DMS79 treated with DMSO at 0.1 percent for 48 hours (cell line): ENCODE results near the gene IGFBP1.

Experiments
- DNase-seq: peaks from one replicate; lab custom pipeline; 2025; lab: John Stamatoyannopoulos, UW

The IGFBP1 gene

GRCh38 chr7:45881280-45881758 lies 7.0 kb upstream of the IGFBP1 start:
- no peak for DNase-seq

GRCh38 chr7:45881759-45882464 lies 6.4 kb upstream of the IGFBP1 start:
- DNase-seq, result no peak

- peak; percentile 24 for DNase-seq
These were observed 5.8 kb upstream of the IGFBP1 start for GRCh38 chr7:45882465-45882810.

GRCh38 chr7:45884136-45884535 lies 4.2 kb upstream of the IGFBP1 start:
- no peak for DNase-seq

GRCh38 chr7:45885264-45885882 lies 2.9 kb upstream of the IGFBP1 start:
- DNase-seq, result no peak

GRCh38 chr7:45886931-45887667 lies 1.2 kb upstream of the IGFBP1 start:
- DNase-seq, result no peak

- no peak for DNase-seq
These were observed 692 bp downstream of the IGFBP1 start for GRCh38 chr7:45888993-45889366.

- DNase-seq, result no peak
These were observed 1.2 kb downstream of the IGFBP1 start for GRCh38 chr7:45889367-45890067.

GRCh38 chr7:45890125-45890901 lies 2.0 kb downstream of the IGFBP1 start:
- DNase-seq, result no peak

- peak; percentile 40 for DNase-seq
These were observed 2.7 kb downstream of the IGFBP1 start for GRCh38 chr7:45890902-45891461.

GRCh38 chr7:45891462-45892402 lies 3.4 kb downstream of the IGFBP1 start:
- DNase-seq, result no peak

- no peak for DNase-seq
These were observed 4.2 kb downstream of the IGFBP1 start for GRCh38 chr7:45892407-45893035.

GRCh38 chr7:45893374-45893995 lies 5.2 kb downstream of the IGFBP1 start:
- no peak for DNase-seq

GRCh38 chr7:45893996-45894664 lies 5.8 kb downstream of the IGFBP1 start:
- no peak for DNase-seq

GRCh38 chr7:45894665-45895062 lies 6.4 kb downstream of the IGFBP1 start:
- DNase-seq, result no peak

- DNase-seq, result no peak
These were observed 8.9 kb downstream of the IGFBP1 start for GRCh38 chr7:45897042-45897690.

- DNase-seq, result no peak
These were observed 9.9 kb downstream of the IGFBP1 start for GRCh38 chr7:45898222-45898621.

- DNase-seq, result no peak
These were observed 13.3 kb downstream of the IGFBP1 start for GRCh38 chr7:45901566-45901965.
